Fibroblast of the aortic adventitia (primary cell): ENCODE measurements around the gene SLCO6A1. TPM values are rescaled to one million over a fixed set of nuclear protein-coding genes. Genes with fewer than 3 reads are reported as not detected.
A peak's percentile ranks its signal among the peaks of the same experiment; 100 is the strongest.

Experiments
- DNase-seq: peaks from one replicate; pipeline ENCODE4 v3.0.0-alpha.2; 2010; ENCODE audit warnings: low read depth
- H3K4me3 ChIP-seq: 2 replicates; pipeline ENCODE4 v1.5.1; 2011; ENCODE audit warnings: low read depth, mild to moderate bottlenecking, control low read depth, low read length, moderate library complexity
- total RNA-seq: library from RNA; depleted of rRNA; stranded (reverse); fragments of >200 nt; gene quantifications from 2 replicates; pipeline ENCODE4 v1.2.3, GENCODE V29; 2012; ENCODE audit warnings: low replicate concordance
- TF ChIP-seq, protein P1 (sequence below): IDR thresholded peaks from 2 replicates; pipeline ENCODE4 v1.5.1; 2011; ENCODE audit warnings: mild to moderate bottlenecking, low read length, control low read depth, inconsistent platforms; ENCODE audit not compliant: insufficient read depth

The SLCO6A1 gene, protein sequence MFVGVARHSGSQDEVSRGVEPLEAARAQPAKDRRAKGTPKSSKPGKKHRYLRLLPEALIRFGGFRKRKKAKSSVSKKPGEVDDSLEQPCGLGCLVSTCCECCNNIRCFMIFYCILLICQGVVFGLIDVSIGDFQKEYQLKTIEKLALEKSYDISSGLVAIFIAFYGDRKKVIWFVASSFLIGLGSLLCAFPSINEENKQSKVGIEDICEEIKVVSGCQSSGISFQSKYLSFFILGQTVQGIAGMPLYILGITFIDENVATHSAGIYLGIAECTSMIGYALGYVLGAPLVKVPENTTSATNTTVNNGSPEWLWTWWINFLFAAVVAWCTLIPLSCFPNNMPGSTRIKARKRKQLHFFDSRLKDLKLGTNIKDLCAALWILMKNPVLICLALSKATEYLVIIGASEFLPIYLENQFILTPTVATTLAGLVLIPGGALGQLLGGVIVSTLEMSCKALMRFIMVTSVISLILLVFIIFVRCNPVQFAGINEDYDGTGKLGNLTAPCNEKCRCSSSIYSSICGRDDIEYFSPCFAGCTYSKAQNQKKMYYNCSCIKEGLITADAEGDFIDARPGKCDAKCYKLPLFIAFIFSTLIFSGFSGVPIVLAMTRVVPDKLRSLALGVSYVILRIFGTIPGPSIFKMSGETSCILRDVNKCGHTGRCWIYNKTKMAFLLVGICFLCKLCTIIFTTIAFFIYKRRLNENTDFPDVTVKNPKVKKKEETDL
- total RNA-seq: not detected in 2 replicates

- no peak for DNase-seq
- TF ChIP-seq, protein P1, sequence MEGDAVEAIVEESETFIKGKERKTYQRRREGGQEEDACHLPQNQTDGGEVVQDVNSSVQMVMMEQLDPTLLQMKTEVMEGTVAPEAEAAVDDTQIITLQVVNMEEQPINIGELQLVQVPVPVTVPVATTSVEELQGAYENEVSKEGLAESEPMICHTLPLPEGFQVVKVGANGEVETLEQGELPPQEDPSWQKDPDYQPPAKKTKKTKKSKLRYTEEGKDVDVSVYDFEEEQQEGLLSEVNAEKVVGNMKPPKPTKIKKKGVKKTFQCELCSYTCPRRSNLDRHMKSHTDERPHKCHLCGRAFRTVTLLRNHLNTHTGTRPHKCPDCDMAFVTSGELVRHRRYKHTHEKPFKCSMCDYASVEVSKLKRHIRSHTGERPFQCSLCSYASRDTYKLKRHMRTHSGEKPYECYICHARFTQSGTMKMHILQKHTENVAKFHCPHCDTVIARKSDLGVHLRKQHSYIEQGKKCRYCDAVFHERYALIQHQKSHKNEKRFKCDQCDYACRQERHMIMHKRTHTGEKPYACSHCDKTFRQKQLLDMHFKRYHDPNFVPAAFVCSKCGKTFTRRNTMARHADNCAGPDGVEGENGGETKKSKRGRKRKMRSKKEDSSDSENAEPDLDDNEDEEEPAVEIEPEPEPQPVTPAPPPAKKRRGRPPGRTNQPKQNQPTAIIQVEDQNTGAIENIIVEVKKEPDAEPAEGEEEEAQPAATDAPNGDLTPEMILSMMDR: no peak
- no peak within 1 kb of the TSS for H3K4me3 ChIP-seq
These were observed at the start of gene SLCO6A1 for GRCh38 chr5:102498271-102499034. Gene SLCO6A1, minus strand, starts transcription at chr5:102499001. Its CDS starts 157 bp downstream, at chr5:102498844.

DNA sequence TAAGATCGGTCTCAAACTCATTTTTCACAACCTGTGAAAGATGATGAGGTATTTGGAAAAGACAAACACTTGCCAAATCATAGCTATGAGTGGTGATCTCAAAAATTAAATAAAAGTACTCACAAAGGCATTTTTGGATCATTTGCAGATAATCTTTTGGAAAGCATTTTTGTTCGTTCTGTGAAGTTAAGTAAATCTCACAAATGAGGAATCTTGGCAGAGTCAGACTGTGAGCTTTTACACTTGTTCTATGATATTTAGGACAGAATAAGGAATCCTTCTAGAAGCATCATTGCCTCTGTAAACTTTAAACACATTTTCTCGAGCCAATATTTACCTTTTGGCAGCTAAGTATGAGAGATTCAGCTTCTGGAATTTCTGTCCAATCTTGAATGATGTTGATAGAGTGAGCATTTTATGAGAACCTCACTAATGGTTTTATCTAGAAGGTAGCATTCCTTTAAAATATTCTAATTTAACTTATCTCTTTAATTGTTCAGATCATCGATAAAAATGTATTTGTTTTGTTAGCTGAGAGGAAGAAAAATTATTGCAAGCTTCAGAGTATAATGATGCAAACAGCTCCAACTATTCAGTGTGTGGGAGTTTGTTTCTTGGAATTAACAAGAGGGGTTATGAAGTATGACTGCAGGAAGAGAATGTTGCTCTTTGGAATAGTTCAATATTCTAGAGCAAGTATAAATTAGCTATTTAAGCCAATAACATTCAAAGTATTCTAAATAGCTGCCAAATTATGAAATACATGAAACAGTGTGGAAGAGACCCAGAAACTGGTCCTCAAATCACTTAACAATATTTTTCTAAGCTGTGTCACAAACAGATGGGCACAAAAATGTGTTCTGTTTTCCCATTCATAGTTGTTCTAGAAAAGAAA lies 48.6 kb upstream of the SLCO6A1 start:
- no peak overlapping the region for H3K4me3 ChIP-seq
- no peak for DNase-seq
- TF ChIP-seq, protein P1: no peak

- TF ChIP-seq, protein P1: peak; percentile 30
- no peak overlapping the region for H3K4me3 ChIP-seq
- no peak for DNase-seq
These were observed 46.4 kb upstream of the SLCO6A1 start for GRCh38 chr5:102545175-102545574.

DNA sequence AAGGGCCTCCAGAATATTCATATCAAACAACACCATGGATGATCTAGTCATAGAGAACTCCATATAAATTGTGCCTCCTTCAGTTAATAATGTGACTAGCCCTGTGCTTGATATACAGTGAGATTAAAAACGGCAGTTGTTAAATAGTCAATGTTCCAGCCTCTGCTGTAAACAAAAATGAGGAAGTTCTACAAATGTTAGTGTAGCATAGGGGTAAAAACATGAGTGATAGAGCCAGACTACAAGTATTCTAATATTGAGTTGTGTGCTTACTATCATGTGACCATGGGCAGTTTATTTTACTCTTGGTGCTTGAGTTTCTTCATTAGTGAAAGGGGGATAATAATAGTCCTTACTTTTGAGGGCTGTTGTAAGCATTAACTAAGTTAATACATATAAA lies 43.3 kb upstream of the SLCO6A1 start:
- TF ChIP-seq, protein P1: no peak
- no peak overlapping the region for H3K4me3 ChIP-seq
- DNase-seq: no peak

DNA sequence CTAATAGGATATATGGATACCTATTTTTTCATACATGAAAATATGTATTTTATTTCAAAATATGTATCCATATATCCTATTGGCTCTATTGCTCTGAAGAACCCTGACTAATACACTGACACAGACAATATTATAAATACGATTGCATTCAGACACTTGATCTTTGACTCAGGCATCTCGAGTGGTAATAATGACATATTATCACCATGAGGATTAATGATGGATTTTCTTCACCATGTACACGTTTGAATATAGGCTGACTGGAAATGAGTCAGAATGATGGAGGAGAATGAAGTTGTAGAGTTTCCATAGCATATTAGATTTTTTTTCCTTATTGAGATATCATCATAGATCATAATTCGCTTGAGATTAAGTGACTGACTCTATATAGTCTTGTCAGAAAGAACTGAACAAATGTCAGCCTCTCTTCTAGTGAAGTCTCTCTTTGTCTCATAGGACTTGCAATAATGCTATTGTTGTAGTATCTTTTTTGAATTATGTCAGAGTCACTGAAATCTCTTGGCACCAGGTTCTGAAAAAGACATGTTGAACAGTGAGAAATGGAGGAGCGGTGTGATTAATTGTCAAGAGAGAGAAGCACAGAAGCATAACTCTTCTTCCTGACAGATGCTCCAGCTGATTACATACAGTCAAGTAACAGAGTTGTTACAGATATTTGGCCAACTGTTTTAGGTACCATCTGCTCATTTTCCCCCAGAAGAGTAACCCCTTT lies 41.4 kb upstream of the SLCO6A1 start:
- H3K4me3 ChIP-seq: no peak overlapping the region
- TF ChIP-seq, protein P1: no peak
- DNase-seq: no peak
